ENCODE data around the gene ZNF595. TPM values are rescaled to one million over a fixed set of nuclear protein-coding genes. Genes with fewer than 3 reads are reported as not detected.

Gene ZNF595
- 7.3 and 10.2 TPM in 2 replicates for polyA plus RNA-seq

DNA sequence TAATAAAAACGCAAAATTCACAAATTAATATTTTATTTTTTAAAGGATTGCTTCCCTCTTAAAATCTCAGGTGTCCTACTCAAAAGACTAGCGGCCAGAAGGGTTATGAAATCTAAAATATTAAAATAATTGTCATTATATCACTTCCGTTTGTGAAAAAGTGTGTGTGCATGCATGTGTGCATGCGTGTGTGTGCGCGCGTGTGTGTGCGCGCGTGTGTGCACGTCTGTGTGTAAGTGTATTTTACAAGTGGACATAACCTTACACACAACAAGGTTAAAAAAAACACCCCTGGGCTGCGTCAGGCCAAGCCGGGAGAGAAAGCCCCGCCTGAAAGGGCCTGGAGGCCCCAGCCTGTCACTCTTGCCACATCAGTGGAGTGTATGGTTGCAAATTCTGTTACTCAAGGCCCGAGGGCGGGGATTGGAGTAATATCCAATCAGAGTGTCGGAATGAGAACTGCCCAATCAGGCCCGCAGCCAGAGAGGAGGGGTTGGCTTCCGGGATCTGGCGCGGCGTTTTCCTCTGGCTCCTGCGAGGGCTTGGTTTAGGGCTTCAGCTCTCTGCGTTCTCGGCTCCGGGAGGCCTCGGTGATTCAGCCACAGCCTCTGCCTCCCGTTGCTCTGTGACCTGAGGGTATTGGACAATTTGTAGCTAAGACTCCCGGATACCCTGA, at the start of gene ZNF595:
Gene ZNF595, plus strand, starts transcription at position 518 of the 676 bp plus-strand sequence. CDS start 168 bp downstream, outside the sequence.

DNA sequence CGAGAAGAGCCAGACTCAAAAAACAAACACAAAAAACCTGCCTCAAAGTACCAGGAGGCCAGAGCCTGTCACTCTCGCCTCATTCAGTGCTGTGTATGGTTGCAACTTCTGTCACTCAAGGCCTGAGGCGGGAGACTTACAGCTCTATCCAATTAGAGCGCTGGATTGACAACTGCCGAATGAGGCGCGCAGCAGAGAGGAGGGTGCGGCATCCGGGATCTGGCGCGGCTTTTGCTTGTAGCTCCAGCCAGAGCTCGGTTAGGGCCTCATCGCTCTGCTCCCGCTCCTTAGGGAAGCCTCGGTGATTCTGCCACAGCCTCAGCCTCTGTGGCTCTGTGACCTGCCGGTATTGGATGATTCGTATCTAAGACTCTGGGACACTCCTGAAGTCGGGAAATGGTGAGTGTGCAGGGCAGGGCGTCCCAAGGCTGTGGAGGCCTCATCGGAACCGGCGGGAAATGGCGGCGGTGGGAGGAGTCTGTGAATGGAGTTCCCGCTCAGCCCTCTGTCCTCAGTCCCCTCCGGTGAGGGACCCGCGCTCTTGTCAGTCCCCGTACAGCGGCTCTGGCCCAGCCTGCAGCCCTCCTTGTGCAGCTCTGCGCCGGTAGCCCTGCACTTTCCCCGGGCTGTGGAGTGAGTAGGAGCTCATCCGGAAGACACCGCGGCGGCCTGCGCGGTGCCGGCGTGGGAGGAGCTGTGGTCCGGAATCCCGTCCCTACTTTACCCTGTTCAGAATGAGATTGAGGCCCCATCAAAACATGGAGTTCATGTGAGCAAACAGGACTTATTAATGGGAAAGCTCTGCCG, 71.4 kb downstream of the ZNF595 start, which contains the start of gene ZNF718:
Gene ZNF718, plus strand, starts transcription at position 227 of the 807 bp plus-strand sequence. Its CDS starts 170 bp downstream, at position 397.

Other genes with a start within 250 kb of the ZNF595 start
- 3.2 and 5.7 TPM in 2 replicates for gene ZNF718, start 71.2 kb downstream of the ZNF595 start, polyA plus RNA-seq

All from Purkinje cell (primary cell).